NCI-H1930 (cell line): ENCODE results near the gene TAF11L12.
"Not testable (repeated sequence)": the region's sequence is repeated elsewhere in the genome, so short reads cannot be mapped to it uniquely, and the experiment has no call there.

Experiments
- DNase-seq, 2 experiments: peaks; one replicate each; lab custom pipeline; 2025; lab: John Stamatoyannopoulos, UW

The TAF11L12 gene

DNA sequence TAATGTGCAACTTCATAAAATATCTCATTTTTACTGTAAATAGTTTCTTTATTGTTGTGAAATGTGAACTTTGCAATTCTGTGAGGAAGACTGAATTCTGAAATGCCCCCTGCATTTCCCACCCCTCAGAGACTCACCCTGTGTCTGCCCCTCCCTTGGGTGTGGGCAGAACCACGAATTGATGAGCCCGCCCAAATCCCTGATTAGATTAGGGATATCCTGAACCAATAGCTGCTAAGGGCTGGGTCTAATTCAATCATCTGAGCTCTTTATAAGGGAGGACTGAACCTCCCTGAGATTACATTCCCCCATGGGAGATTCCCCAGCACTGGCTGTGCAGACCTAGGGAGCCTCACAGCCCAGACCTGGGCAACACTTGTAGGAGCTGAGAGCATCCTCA is at the start of gene TAF11L12:
TAF11L12 (plus strand) TSS at position 301 of the 400 bp plus-strand sequence.
- DNase-seq, result not testable (repeated sequence)

DNA sequence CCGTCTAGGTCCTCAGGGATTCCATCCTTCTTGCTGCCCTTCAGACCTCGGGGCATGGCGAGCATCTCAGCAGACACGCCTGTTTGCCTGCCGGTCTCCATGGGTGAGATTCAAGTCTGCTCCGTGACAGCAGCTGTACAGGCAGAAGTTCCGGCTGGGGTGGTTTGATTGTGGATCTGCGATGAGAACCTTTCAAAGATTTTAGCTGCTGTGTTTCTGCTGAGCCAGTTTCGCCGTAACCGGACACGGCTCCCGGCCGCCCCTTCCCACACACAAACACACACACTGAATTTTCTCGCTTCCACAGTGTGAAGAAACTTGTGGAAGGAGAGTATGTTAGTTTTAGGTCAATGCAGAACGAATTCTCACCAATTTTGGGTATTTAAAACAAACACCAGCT is 24.5 kb upstream of the TAF11L12 start, which contains the start of gene TAF11L7:
TAF11L7 (minus strand) TSS at position 101 of the 400 bp plus-strand sequence.
- not testable (repeated sequence) for DNase-seq

DNA sequence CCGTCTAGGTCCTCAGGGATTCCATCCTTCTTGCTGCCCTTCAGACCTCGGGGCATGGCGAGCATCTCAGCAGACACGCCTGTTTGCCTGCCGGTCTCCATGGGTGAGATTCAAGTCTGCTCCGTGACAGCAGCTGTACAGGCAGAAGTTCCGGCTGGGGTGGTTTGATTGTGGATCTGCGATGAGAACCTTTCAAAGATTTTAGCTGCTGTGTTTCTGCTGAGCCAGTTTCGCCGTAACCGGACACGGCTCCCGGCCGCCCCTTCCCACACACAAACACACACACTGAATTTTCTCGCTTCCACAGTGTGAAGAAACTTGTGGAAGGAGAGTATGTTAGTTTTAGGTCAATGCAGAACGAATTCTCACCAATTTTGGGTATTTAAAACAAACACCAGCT is 19.3 kb upstream of the TAF11L12 start, which contains the start of gene TAF11L8:
TAF11L8 (minus strand) TSS at position 101 of the 400 bp plus-strand sequence.
- not testable (repeated sequence) for DNase-seq

DNA sequence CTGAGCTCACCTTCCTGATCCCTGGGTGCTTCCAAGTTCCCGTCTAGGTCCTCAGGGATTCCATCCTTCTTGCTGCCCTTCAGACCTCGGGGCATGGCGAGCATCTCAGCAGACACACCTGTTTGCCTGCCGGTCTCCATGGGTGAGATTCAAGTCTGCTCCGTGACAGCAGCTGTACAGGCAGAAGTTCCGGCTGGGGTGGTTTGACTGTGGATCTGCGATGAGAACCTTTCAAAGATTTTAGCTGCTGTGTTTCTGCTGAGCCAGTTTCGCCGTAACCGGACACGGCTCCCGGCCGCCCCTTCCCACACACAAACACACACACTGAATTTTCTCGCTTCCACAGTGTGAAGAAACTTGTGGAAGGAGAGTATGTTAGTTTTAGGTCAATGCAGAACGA is 15.9 kb upstream of the TAF11L12 start, which contains the start of gene TAF11L9:
TAF11L9 (minus strand) TSS at position 140 of the 400 bp plus-strand sequence.
- not testable (repeated sequence) for DNase-seq

DNA sequence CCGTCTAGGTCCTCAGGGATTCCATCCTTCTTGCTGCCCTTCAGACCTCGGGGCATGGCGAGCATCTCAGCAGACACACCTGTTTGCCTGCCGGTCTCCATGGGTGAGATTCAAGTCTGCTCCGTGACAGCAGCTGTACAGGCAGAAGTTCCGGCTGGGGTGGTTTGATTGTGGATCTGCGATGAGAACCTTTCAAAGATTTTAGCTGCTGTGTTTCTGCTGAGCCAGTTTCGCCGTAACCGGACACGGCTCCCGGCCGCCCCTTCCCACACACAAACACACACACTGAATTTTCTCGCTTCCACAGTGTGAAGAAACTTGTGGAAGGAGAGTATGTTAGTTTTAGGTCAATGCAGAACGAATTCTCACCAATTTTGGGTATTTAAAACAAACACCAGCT is 12.5 kb upstream of the TAF11L12 start, which contains the start of gene TAF11L10:
TAF11L10 (minus strand) TSS at position 101 of the 400 bp plus-strand sequence.
- not testable (repeated sequence) for DNase-seq

DNA sequence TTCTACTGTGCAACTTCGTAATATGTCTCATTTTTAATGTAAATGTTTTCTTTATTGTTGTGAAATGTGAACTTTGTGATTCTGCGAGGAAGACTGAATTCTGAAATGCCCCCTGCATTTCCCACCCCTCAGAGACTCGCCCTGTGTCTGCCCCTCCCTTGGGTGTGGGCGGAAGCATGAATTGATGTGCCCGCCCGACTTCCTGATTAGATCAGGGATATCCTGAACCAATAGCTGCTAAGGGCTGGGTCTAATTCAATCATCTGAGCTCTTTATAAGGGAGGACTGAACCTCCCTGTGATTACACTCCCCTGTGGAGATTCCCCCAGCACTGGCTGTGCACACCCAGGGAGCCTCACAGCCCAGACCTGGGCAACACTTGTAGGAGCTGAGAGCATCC is 6.3 kb upstream of the TAF11L12 start, which contains the start of gene TAF11L11:
TAF11L11 (plus strand) TSS at position 304 of the 400 bp plus-strand sequence.
- DNase-seq, result not testable (repeated sequence)

DNA sequence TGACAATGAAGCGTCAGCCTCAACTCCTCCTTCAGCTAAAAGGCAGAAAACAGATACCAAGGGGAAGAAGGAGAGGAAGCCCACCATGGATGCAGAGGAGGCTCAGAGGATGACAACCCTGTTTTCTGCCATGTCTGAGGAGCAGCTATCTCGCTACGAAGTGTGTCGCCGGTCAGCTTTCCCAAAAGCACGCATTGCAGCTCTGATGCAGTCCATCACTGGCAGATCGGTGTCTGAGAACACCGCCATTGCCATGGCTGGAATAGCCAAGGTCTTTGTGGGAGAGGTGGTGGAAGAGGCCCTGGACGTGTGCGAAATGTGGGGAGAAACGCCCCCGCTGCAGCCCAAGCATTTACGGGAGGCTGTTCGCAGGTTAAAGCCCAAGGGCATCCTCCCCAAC is 5.2 kb upstream of the TAF11L12 start:
- DNase-seq, result no peak

DNA sequence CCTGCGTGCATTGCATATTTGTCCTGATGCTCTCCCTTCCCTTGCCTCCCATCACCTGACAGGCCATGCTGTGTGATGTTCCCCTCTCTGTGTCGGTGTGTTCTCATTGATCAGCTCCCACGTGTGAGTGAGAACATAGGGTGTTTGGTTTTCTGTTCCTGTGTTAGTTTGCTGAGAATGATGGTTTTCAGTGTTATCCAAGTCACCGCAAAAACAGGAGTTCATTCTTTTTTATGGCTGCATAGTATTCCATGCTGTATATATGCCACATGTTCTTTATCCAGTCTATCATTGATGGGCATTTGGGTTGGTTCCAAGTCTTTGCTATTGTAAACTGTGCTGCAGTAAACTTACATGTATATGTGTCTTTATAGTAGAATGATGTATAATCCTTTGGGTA is 2.7 kb upstream of the TAF11L12 start:
- not testable (repeated sequence) for DNase-seq

DNA sequence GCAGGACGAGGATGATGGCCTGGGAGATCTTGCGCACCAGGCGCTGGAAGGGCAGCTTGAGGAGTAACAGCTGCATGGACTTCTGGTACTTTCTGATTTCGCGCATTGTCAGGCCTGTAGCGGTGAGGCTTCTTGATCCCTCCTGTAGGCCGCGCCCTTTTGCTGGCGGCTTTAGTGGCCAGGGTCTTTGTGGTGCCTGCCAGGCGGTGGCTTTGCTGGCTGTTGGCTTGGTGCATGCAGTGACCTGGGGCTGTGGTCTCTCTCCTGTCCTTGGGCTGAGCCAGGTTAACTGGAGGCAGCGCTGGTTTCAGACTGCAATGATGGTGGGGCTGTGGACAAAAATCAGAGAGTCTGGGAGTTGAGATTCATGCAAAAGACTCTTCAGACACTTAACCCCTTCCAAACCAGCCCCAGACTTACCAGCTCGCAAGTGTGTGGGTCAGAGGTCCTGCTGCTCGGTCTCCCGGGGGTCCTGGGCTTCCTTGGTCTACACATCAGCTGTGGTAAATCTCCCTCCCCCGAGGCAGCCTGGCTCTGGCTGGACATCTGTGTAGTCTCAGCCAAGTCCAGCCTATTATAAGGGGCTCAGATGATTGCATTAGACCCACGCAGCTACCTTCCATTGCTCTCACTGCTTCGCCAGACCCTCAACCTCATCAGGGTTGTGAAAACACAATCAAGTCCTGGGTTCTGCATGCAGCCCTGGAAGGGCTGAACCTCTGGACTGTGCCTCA is 4.8 kb downstream of the TAF11L12 start:
- no peak for DNase-seq

DNA sequence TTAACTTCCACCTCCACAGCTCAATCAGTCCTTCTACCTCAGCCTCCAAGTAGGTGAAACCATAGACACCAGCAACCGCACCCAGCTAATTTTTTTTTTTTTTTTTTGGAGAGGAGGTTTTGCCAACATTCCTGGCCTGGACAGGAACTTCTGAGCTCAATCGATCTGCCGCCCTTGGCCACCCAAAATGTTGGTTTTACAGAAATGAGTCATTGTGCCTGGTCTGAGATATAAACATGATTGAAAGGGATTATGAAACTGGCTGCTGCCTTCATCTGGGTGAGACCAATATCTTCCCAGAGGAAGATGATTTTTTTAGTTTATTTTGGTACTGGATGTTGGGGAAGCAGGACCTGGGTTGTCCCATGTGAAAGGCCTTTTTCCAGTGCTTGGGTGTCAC is 9.2 kb downstream of the TAF11L12 start:
- DNase-seq, result no peak

DNA sequence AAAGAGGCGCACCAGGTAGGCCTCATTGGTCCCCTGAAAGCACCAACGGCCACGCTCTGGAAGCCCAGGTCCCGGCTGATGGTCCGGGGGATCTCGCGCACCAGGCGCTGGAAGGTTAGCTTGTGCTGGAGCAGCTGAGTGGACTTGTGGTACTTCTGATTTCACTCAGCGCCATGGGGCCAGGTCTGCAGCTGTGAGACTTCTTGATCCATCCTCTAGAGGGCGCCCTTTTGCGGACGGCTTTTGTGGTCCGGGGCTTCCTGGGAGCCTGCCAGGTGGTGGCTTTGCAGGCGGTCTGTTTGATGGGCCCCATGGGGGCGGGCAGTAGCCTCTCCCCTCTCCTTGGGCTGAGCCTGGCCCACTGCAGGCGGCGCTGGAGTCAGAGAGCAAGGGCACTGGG is 10.4 kb downstream of the TAF11L12 start:
- peak; percentile 18 to 60 for DNase-seq

DNA sequence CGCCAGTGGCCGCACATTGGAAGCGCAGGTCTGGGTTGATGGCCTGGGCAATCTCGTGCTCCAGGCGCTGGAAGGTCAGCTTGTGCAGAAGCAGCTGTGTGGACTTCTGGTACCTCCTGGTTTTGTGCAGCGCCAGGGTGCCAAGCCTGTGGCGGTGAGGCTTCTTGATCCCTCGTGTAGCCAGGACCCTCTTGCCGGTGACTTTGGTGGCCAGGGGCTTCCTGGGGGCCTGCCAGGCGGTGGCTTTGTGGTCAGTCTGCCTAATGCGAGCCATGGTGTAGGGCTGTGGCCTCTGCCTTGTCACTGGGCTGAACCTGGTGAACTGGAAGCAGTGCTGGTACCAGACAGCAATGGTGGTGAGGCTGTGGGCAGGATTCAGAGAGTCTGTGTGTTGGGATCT is 15.5 kb downstream of the TAF11L12 start:
- DNase-seq, result no peak

DNA sequence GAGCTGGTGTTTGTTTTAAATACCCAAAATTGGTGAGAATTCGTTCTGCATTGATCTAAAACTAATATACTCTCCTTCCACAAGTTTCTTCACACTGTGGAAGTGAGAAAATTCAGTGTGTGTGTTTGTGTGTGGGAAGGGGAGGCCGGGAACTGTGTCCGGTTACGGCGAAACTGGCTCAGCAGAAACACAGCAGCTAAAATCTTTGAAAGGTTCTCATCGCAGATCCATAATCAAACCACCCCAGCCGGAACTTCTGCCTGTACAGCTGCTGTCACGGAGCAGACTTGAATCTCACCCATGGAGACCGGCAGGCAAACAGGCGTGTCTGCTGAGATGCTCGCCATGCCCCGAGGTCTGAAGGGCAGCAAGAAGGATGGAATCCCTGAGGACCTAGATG is 21.6 kb downstream of the TAF11L12 start, which contains the start of gene TAF11L13:
TAF11L13 (plus strand) TSS at position 301 of the 400 bp plus-strand sequence.
- DNase-seq, result not testable (repeated sequence)

DNA sequence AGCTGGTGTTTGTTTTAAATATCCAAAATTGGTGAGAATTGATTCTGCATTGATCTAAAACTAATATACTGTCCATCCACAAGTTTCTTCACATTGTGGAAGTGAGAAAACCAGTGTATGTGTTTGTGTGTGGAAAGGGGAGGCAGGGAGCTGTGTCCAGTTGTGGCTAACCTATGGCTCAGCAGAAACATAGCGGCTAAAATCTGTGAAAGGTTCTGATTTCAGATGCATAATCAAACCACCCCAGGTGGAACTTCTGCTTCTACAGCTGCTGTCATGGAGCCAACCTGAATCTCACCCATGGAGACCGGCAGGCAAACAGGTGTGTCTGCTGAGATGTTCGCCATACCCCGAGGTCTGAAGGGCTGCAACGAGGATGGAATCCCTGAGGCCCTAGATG is 24.0 kb downstream of the TAF11L12 start, which contains the start of gene TAF11L14:
TAF11L14 (plus strand) TSS at position 301 of the 400 bp plus-strand sequence.
- DNase-seq, result no peak

DNA sequence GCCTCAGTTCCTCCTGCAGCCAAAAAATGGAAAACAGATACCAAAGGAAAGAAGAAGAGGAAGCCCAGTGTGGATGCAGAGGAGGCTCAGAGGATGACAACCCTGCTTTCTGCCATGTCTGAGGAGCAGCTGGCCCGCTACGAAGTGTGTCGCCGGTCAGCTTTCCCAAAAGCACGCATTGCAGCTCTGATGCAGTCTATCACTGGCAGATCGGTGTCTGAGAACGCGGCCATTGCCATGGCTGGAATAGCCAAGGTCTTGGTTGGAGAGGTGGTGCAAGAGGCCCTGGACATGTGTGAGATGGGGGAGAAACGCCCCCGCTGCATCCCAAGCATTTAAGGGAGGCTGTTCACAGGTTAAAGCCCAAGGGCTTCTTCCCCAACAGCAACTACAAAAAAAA is 39.0 kb downstream of the TAF11L12 start:
- not testable (repeated sequence) for DNase-seq

DNA sequence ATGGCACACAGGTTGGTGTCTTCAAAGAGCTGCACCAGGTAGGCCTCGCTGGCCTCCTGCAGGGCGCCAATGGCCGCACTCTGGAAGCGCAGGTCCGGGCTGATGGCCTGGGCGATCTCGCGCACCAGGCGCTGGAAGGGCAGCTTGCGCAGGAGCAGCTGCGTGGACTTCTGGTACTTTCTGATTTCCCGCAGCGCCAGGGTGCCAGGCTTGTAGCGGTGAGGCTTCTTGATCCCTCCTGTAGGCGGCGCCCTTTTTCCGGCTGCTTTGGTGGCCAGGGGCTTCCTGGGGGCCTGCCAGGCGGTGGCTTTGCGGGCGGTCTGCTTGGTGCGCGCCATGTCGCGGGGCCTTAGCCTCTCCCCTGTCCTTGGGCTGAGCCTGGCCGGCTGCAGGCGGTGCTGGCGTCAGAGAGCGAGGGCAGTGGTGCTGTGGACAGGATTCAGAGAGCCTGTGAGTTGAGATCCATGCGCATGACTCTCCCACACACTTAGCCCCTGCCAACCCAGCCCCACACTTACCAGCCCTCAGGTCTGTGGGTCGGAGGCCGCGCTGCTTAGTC is 45.1 kb downstream of the TAF11L12 start:
- DNase-seq, result not testable (repeated sequence)

DNA sequence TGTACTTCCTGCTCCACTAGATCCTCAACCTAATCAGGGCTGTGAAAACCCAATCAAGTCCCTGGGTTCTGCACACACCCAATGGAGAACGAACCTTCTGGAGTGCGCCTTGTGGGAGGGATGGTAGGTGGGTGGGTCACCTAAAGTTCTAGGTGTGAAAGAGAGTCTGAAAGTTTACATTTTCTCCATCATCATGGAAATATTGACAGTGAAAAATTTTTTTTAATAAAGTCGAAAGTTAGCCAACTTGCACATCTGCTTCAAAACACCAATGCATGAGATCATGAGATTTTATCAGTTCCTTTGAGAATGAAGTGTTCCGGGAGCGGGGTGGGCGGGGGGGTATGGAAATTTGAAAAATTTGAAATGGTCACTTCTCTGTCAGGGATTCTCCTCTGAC is 45.7 kb downstream of the TAF11L12 start:
- no peak for DNase-seq
